ENCODE measurements around the gene SMIM43. TPM values are rescaled to one million over a fixed set of nuclear protein-coding genes. Genes with fewer than 3 reads are reported as not detected.

SMIM43 gene
- polyA plus RNA-seq = 8.8 TPM in 1 of 2 replicates, not detected in the other

GRCh38 chr4:121764702-121765367 lies at the start of gene SMIM43:
TSS of gene SMIM43 (minus strand) at chr4:121765164. CDS start at chr4:121765105, 59 bp downstream.

GRCh38 chr4:121800961-121801714 lies 36.2 kb upstream of the SMIM43 start, which contains the start of gene EXOSC9:
TSS of gene EXOSC9 (plus strand) at chr4:121801323. CDS start at chr4:121801425, 102 bp downstream.

Other genes with a start within 250 kb of the SMIM43 start
- 80.2 and 84.3 TPM in 2 replicates for gene ANXA5, start 68.2 kb downstream of the SMIM43 start, polyA plus RNA-seq
- 34.6 and 51.2 TPM in 2 replicates for gene EXOSC9, start 36.2 kb upstream of the SMIM43 start, polyA plus RNA-seq
- 3.2 and 4.8 TPM in 2 replicates for gene CCNA2, start 58.7 kb upstream of the SMIM43 start, polyA plus RNA-seq
- gene BBS7, start 105.3 kb upstream of the SMIM43 start, polyA plus RNA-seq = 114 and 136 TPM in 2 replicates
- 361 and 412 TPM in 2 replicates for gene TRPC3, start 186.9 kb upstream of the SMIM43 start, polyA plus RNA-seq

All from Purkinje cell (primary cell).